GM23338 (cell line): ENCODE measurements around the gene TUB. TPM values are rescaled to one million over a fixed set of nuclear protein-coding genes. Genes with fewer than 3 reads are reported as not detected.

ENCODE experiments used
- ATAC-seq: fragments of 200-7000 bp; cut with Tn5 transposase; 3 replicates; pipeline ENCODE4 v1.9.1; 2020
- DNase-seq: peaks from one replicate; pipeline ENCODE4 v3.0.0-alpha.2; 2015; ENCODE audit warnings: low spot score
- H2AFZ ChIP-seq: fragments of 200-600 bp; sonication (generic); 2 replicates; pipeline ENCODE4 v1.8.0; 2016; ENCODE audit warnings: antibody characterized with exemption, mild to moderate bottlenecking, moderate library complexity
- H3F3A ChIP-seq: fragments of 200-600 bp; sonication (generic); replicated peaks from 2 replicates; pipeline ENCODE4 v1.8.0; 2017; ENCODE audit warnings: antibody characterized with exemption, mixed run types, low read depth
- H3K27ac ChIP-seq: fragments of 200-600 bp; sonication (generic); 2 replicates; pipeline ENCODE4 v1.6.1; 2016; ENCODE audit warnings: low read depth
- H3K27me3 ChIP-seq: fragments of 200-600 bp; sonication (generic); 2 replicates; pipeline ENCODE4 v1.8.0; 2016; ENCODE audit warnings: mild to moderate bottlenecking, mixed run types, moderate library complexity; ENCODE audit not compliant: insufficient read depth
- H3K36me3 ChIP-seq: fragments of 200-600 bp; sonication (generic); 2 replicates; pipeline ENCODE4 v1.8.0; 2016; ENCODE audit warnings: mild to moderate bottlenecking; ENCODE audit not compliant: insufficient read depth
- H3K4me1 ChIP-seq: fragments of 200-600 bp; sonication (generic); 2 replicates; pipeline ENCODE4 v1.8.0; 2016; ENCODE audit warnings: mild to moderate bottlenecking, moderate library complexity; ENCODE audit not compliant: insufficient read depth
- H3K4me2 ChIP-seq: fragments of 200-600 bp; sonication (generic); 2 replicates; pipeline ENCODE4 v1.7.1; 2017; ENCODE audit warnings: mixed run types
- H3K4me3 ChIP-seq: fragments of 200-600 bp; sonication (generic); 2 replicates; pipeline ENCODE4 v1.6.1; 2016; ENCODE audit warnings: mixed run types
- H3K79me2 ChIP-seq: fragments of 200-600 bp; sonication (generic); replicated peaks from 2 replicates; pipeline ENCODE4 v1.8.0; 2017; ENCODE audit warnings: mild to moderate bottlenecking; ENCODE audit not compliant: insufficient read depth
- H3K9me2 ChIP-seq: fragments of 200-600 bp; sonication (generic); 2 replicates; pipeline ENCODE4 v1.8.0; 2017; ENCODE audit not compliant: insufficient read depth
- H4K20me1 ChIP-seq: fragments of 200-600 bp; sonication (generic); replicated peaks from 2 replicates; pipeline ENCODE4 v1.8.0; 2017; ENCODE audit warnings: mild to moderate bottlenecking; ENCODE audit not compliant: insufficient read depth
- H3K27ac Mint-ChIP-seq: 2 replicates; pipeline ENCODE4 v1.8.0; 2020; ENCODE audit warnings: inconsistent platforms, mild to moderate bottlenecking, moderate library complexity, mixed read lengths
- H3K27me3 Mint-ChIP-seq: 3 replicates; pipeline ENCODE4 v1.8.0; 2022; ENCODE audit warnings: low read depth, mild to moderate bottlenecking, moderate library complexity, mixed read lengths, inconsistent platforms; ENCODE audit not compliant: insufficient read depth, poor library complexity
- H3K36me3 Mint-ChIP-seq: 3 replicates; pipeline ENCODE4 v1.8.0; 2021; ENCODE audit warnings: low read depth, mild to moderate bottlenecking, inconsistent platforms, moderate library complexity, mixed read lengths
- H3K4me1 Mint-ChIP-seq: 3 replicates; pipeline ENCODE4 v1.8.0; 2020; ENCODE audit warnings: mild to moderate bottlenecking, inconsistent platforms, mixed read lengths
- H3K4me3 Mint-ChIP-seq: 3 replicates; pipeline ENCODE4 v1.8.0; 2021; ENCODE audit warnings: moderate library complexity, mild to moderate bottlenecking, inconsistent platforms, mixed read lengths
- H3K9me3 Mint-ChIP-seq: 3 replicates; pipeline ENCODE4 v1.8.0; 2020; ENCODE audit warnings: moderate library complexity, mild to moderate bottlenecking, inconsistent platforms, mixed read lengths
- CREB1 ChIP-seq: fragments of 250-450 bp; sonication (Bioruptor Pico); IDR thresholded peaks from 2 replicates; pipeline ENCODE4 v1.5.0; 2020; ENCODE audit warnings: low read depth, mild to moderate bottlenecking, moderate library complexity
- ETS1 ChIP-seq: IDR thresholded peaks from 2 replicates; pipeline ENCODE4 v1.6.1; 2016; ENCODE audit warnings: antibody characterized with exemption
- EZH2 ChIP-seq: fragments of 200-600 bp; sonication (generic); IDR thresholded peaks from one replicate; pipeline ENCODE4 v1.8.0; 2017; ENCODE audit warnings: antibody characterized with exemption, mild to moderate bottlenecking, low read depth; ENCODE audit not compliant: unreplicated experiment
- EZH2phosphoT487 ChIP-seq: fragments of 200-600 bp; sonication (generic); IDR thresholded peaks from one replicate; pipeline ENCODE4 v1.8.1; 2018; ENCODE audit warnings: antibody characterized with exemption; ENCODE audit not compliant: unreplicated experiment
- JUNB ChIP-seq: IDR thresholded peaks from one replicate; pipeline ENCODE4 v1.6.1; 2016; ENCODE audit warnings: antibody characterized with exemption; ENCODE audit not compliant: unreplicated experiment
- NANOG ChIP-seq: IDR thresholded peaks from 2 replicates; pipeline ENCODE4 v1.6.1; 2016; ENCODE audit warnings: antibody characterized with exemption, borderline replicate concordance
- POLR2AphosphoS5 ChIP-seq: IDR thresholded peaks from 2 replicates; pipeline ENCODE4 v1.6.1; 2016; ENCODE audit warnings: antibody characterized with exemption, low read depth
- REST ChIP-seq: IDR thresholded peaks from one replicate; pipeline ENCODE4 v1.6.1; 2018; ENCODE audit warnings: antibody characterized with exemption; ENCODE audit not compliant: unreplicated experiment
- STAT1 ChIP-seq: IDR thresholded peaks from one replicate; pipeline ENCODE4 v1.6.1; 2016; ENCODE audit warnings: antibody characterized with exemption; ENCODE audit not compliant: unreplicated experiment
- ZNF114 ChIP-seq: fragments of 250-450 bp; sonication (Bioruptor Pico); IDR thresholded peaks from 2 replicates; pipeline ENCODE4 v1.5.0; 2020; ENCODE audit warnings: mild to moderate bottlenecking, moderate library complexity
- ZNF331 ChIP-seq: fragments of 250-450 bp; sonication (Bioruptor Pico); IDR thresholded peaks from 2 replicates; pipeline ENCODE4 v1.5.0; 2020; ENCODE audit warnings: low read depth, mild to moderate bottlenecking, moderate library complexity
- polyA plus RNA-seq: library from polyadenylated mRNA; unstranded; fragments of >200 nt; fragmentation: Nextera tagmentation; extraction: Ambion mirVana; gene quantifications from 2 replicates; pipeline ENCODE4 v1.2.1, GENCODE V29; 2016
- total RNA-seq: library from RNA; depleted of rRNA; stranded (reverse); fragments of >200 nt; shearing (Covaris generic); gene quantifications from 2 replicates; pipeline ENCODE4 v1.2.3, GENCODE V29; 2014
- TF ChIP-seq, protein P1 (sequence below): fragments of 250-450 bp; sonication (Bioruptor Pico); IDR thresholded peaks from 2 replicates; pipeline ENCODE4 v1.5.0; 2020; ENCODE audit warnings: mild to moderate bottlenecking, moderate library complexity
- TF ChIP-seq, protein P2 (sequence below), 2 experiments: fragments of 200-600 bp in 1 of 2; sonication (generic) in 1 of 2; conservative IDR thresholded peaks; 2 replicates each; pipeline versions ENCODE4 v1.5.1 to v1.6.1; 2016 to 2017; ENCODE audit warnings: antibody characterized with exemption in 2 of 2, low read depth in 2 of 2, mild to moderate bottlenecking in 2 of 2, moderate library complexity in 1 of 2

The TUB gene
- total and polyA plus RNA-seq, 2 experiments from 2014 or later, result 5.5 to 30.4 TPM

GRCh38 chr11:8058216-8058615 is 22.8 kb upstream of the TUB start:
- H3K36me3 Mint-ChIP-seq, result no peaks in the 10 kb centered on the region
- no peaks in the 10 kb centered on the region for H3K9me3 Mint-ChIP-seq
- H3F3A ChIP-seq, result no peaks in the 10 kb centered on the region
- H3K27ac Mint-ChIP-seq, result no peak overlapping the region
- no peaks in the 10 kb centered on the region for H3K79me2 ChIP-seq
- no peak overlapping the region for H3K4me2 ChIP-seq
- no peak overlapping the region for H3K4me3 Mint-ChIP-seq
- no peaks in the 10 kb centered on the region for H3K27me3 ChIP-seq
- H3K9me2 ChIP-seq, result no peaks in the 10 kb centered on the region
- peaks cover 9% of the 10 kb centered on the region for H3K27me3 Mint-ChIP-seq
- H3K4me1 ChIP-seq, result no peaks in the 10 kb centered on the region; the same call in 1 of the 2 replicates
- H3K4me3 ChIP-seq, result no peak overlapping the region
- TF ChIP-seq, protein P1, sequence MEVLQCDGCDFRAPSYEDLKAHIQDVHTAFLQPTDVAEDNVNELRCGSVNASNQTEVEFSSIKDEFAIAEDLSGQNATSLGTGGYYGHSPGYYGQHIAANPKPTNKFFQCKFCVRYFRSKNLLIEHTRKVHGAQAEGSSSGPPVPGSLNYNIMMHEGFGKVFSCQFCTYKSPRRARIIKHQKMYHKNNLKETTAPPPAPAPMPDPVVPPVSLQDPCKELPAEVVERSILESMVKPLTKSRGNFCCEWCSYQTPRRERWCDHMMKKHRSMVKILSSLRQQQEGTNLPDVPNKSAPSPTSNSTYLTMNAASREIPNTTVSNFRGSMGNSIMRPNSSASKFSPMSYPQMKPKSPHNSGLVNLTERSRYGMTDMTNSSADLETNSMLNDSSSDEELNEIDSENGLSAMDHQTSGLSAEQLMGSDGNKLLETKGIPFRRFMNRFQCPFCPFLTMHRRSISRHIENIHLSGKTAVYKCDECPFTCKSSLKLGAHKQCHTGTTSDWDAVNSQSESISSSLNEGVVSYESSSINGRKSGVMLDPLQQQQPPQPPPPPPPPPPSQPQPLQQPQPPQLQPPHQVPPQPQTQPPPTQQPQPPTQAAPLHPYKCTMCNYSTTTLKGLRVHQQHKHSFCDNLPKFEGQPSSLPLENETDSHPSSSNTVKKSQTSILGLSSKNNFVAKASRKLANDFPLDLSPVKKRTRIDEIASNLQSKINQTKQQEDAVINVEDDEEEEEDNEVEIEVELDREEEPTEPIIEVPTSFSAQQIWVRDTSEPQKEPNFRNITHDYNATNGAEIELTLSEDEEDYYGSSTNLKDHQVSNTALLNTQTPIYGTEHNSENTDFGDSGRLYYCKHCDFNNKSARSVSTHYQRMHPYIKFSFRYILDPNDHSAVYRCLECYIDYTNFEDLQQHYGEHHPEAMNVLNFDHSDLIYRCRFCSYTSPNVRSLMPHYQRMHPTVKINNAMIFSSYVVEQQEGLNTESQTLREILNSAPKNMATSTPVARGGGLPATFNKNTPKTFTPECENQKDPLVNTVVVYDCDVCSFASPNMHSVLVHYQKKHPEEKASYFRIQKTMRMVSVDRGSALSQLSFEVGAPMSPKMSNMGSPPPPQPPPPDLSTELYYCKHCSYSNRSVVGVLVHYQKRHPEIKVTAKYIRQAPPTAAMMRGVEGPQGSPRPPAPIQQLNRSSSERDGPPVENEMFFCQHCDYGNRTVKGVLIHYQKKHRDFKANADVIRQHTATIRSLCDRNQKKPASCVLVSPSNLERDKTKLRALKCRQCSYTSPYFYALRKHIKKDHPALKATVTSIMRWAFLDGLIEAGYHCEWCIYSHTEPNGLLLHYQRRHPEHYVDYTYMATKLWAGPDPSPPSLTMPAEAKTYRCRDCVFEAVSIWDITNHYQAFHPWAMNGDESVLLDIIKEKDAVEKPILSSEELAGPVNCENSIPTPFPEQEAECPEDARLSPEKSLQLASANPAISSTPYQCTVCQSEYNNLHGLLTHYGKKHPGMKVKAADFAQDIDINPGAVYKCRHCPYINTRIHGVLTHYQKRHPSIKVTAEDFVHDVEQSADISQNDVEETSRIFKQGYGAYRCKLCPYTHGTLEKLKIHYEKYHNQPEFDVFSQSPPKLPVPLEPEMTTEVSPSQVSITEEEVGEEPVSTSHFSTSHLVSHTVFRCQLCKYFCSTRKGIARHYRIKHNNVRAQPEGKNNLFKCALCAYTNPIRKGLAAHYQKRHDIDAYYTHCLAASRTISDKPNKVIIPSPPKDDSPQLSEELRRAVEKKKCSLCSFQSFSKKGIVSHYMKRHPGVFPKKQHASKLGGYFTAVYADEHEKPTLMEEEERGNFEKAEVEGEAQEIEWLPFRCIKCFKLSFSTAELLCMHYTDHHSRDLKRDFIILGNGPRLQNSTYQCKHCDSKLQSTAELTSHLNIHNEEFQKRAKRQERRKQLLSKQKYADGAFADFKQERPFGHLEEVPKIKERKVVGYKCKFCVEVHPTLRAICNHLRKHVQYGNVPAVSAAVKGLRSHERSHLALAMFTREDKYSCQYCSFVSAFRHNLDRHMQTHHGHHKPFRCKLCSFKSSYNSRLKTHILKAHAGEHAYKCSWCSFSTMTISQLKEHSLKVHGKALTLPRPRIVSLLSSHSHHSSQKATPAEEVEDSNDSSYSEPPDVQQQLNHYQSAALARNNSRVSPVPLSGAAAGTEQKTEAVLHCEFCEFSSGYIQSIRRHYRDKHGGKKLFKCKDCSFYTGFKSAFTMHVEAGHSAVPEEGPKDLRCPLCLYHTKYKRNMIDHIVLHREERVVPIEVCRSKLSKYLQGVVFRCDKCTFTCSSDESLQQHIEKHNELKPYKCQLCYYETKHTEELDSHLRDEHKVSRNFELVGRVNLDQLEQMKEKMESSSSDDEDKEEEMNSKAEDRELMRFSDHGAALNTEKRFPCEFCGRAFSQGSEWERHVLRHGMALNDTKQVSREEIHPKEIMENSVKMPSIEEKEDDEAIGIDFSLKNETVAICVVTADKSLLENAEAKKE (CRISPR knock-in tag), result no peak
- TF ChIP-seq ZNF331 (CRISPR knock-in tag), result no peak
- no peak for TF ChIP-seq EZH2
- TF ChIP-seq POLR2AphosphoS5, result no peak
- TF ChIP-seq CREB1 (CRISPR knock-in tag), result no peak
- no peak for TF ChIP-seq ETS1
- TF ChIP-seq NANOG, result no peak
- no peak for TF ChIP-seq EZH2phosphoT487
- no peak for TF ChIP-seq JUNB
- no peak for TF ChIP-seq STAT1
- TF ChIP-seq REST, result no peak
- TF ChIP-seq ZNF114, result no peak
- TF ChIP-seq, protein P2, sequence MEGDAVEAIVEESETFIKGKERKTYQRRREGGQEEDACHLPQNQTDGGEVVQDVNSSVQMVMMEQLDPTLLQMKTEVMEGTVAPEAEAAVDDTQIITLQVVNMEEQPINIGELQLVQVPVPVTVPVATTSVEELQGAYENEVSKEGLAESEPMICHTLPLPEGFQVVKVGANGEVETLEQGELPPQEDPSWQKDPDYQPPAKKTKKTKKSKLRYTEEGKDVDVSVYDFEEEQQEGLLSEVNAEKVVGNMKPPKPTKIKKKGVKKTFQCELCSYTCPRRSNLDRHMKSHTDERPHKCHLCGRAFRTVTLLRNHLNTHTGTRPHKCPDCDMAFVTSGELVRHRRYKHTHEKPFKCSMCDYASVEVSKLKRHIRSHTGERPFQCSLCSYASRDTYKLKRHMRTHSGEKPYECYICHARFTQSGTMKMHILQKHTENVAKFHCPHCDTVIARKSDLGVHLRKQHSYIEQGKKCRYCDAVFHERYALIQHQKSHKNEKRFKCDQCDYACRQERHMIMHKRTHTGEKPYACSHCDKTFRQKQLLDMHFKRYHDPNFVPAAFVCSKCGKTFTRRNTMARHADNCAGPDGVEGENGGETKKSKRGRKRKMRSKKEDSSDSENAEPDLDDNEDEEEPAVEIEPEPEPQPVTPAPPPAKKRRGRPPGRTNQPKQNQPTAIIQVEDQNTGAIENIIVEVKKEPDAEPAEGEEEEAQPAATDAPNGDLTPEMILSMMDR (conservative IDR thresholded peaks at IDR 0.05; ENCODE audit: low read depth in 2 of 2), result no peak
- DNase-seq, result no peak
- no peak overlapping the region for H3K27ac ChIP-seq
- no peak for ATAC-seq
- no peaks in the 10 kb centered on the region for H3K36me3 ChIP-seq
- H3K4me1 Mint-ChIP-seq, result peaks cover 15% of the 10 kb centered on the region
- H4K20me1 ChIP-seq, result no peaks in the 10 kb centered on the region
- no peak overlapping the region for H2AFZ ChIP-seq
